Measurements from ENCODE around the gene RNF224.

GRCh38 chr9:137178201-137178938 lies 48.9 kb upstream of the RNF224 start:
- TF ChIP-seq CTCF (IDR thresholded peaks at IDR 0.05): no peak
- TF ChIP-seq POLR2A (IDR thresholded peaks at IDR 0.05): no peak
